GM12878 (cell line): Measurements from ENCODE around the gene SELE. TPM values are rescaled to one million over a fixed set of nuclear protein-coding genes. Genes with fewer than 3 reads are reported as not detected.

Source experiments
- HDGF ChIP-seq: fragments of 450-650 bp; IDR thresholded peaks from 2 replicates; pipeline ENCODE4 v1.6.1; 2016; ENCODE audit warnings: antibody characterized with exemption
- NFYA ChIP-seq: IDR thresholded peaks from 2 replicates; pipeline ENCODE4 v1.6.1; 2011; ENCODE audit warnings: low read depth, mild to moderate bottlenecking, low read length, improper control_type of control experiment, borderline replicate concordance
- PAX5 ChIP-seq: IDR thresholded peaks from 2 replicates; pipeline ENCODE4 v1.6.1; 2011; ENCODE audit warnings: low read depth, low read length, borderline replicate concordance
- POLR2AphosphoS2 ChIP-seq: IDR thresholded peaks from 2 replicates; pipeline ENCODE4 v1.6.1; 2011; ENCODE audit warnings: low read depth, mild to moderate bottlenecking, low read length, improper control_type of control experiment, moderate library complexity
- RB1 ChIP-seq: fragments of 450-650 bp; formaldehyde crosslinking; IDR thresholded peaks from 2 replicates; pipeline ENCODE4 v1.6.1; 2017; ENCODE audit warnings: mild to moderate bottlenecking, borderline replicate concordance
- SMC3 ChIP-seq: IDR thresholded peaks from 2 replicates; pipeline ENCODE4 v1.6.1; 2011; ENCODE audit warnings: low read length, improper control_type of control experiment, borderline replicate concordance
- TCF12 ChIP-seq: IDR thresholded peaks from 2 replicates; pipeline ENCODE4 v1.6.1; 2011; ENCODE audit warnings: low read depth, mild to moderate bottlenecking, low read length
- YBX1 ChIP-seq: fragments of 450-650 bp; IDR thresholded peaks from 2 replicates; pipeline ENCODE4 v1.6.1; 2016; ENCODE audit warnings: antibody characterized with exemption
- ZNF217 ChIP-seq: fragments of 450-650 bp; IDR thresholded peaks from 2 replicates; pipeline ENCODE4 v1.6.1; 2017; ENCODE audit warnings: antibody characterized with exemption, mild to moderate bottlenecking
- polyA plus RNA-seq, 11 experiments: library from polyadenylated mRNA; depleted of rRNA in 4 of 11; unstranded in 6 of 11; stranded (reverse) in 5 of 11; fragments of >200 nt; fragmentation: Nextera tagmentation in 4 of 11; fragmentation: Illumina TruSeq in 1 of 11; extraction: Ambion mirVana in 4 of 11; extraction: Trizol in 1 of 11; gene quantifications; 1 replicate in 1 of 11; 2 replicates in 10 of 11; pipeline versions ENCODE4 v1.2.1 to v1.2.3, GENCODE V29; 2011 to 2016; ENCODE audit warnings: inconsistent platforms in 2 of 11, missing spikeins in 2 of 11, low read depth in 1 of 11
- total RNA-seq, 4 experiments: library from RNA; depleted of rRNA in 3 of 4; stranded (reverse); fragments of >200 nt in 3 of 4; fragmentation: Illumina TruSeq in 1 of 4; extraction: Trizol in 1 of 4; gene quantifications; 2 replicates each; pipeline versions ENCODE4 v1.2.1 to v1.2.3, GENCODE V29; 2013 to 2021
- TF ChIP-seq, protein P1 (sequence below): fragments of 450-650 bp; IDR thresholded peaks from 2 replicates; pipeline ENCODE4 v1.6.1; 2017; ENCODE audit warnings: mild to moderate bottlenecking
- TF ChIP-seq, protein P2 (sequence below): fragments of 450-650 bp; formaldehyde crosslinking; IDR thresholded peaks from 2 replicates; pipeline ENCODE4 v1.5.0; 2022; ENCODE audit warnings: mild to moderate bottlenecking, missing genetic modification characterization
- TF ChIP-seq, protein P3 (sequence below): fragments of 450-650 bp; IDR thresholded peaks from 2 replicates; pipeline ENCODE4 v1.6.1; 2017; ENCODE audit warnings: low read depth, mild to moderate bottlenecking, moderate library complexity
- TF ChIP-seq, protein P4 (sequence below): IDR thresholded peaks from 2 replicates; pipeline ENCODE4 v1.6.1; 2011; ENCODE audit warnings: low read depth, low read length, improper control_type of control experiment, borderline replicate concordance
- TF ChIP-seq, protein P5 (sequence below): fragments of 450-650 bp; IDR thresholded peaks from 2 replicates; pipeline ENCODE4 v1.6.1; 2017; ENCODE audit warnings: mild to moderate bottlenecking, moderate library complexity

SELE gene
- total and polyA plus RNA-seq, 10 of the 15 experiments (the other 5 are each of a cell fraction or from before 2014, with no cell fraction given) = not detected

DNA sequence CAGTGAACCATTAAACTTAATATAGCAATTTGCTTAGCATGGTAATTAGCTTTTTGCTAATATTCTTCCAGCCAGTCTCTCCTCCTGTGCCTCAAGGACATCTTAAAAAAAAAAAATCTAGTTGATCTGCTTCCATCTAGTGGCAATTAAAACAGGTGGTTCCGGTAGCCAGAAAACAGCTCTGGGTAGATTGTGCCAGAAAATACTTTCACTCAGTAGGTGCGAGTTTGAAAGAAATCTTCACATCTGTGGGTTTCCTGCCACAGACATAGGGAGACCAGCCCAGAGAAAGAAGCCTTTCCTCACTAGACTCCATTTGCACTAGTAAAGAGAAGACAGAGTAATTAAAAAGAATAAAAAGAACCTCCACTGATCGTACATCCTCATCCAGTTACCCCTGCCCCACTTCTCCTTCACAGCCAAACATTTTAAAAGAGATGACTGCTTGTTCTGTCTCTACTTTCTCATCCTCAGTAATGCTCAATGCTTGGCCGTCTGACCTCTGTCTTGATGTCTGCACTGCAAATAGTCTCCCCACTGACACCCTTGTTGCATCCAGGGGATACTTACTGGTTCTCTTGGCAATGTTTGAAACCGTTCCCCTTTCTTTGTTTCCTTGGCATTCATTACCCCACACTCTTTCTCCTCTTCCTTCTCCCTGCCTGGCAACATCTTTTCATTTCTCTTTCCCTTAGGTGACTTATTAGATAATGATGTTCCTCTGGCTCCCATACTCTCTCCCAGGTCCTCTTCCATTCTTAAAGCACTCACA is 39.4 kb downstream of the SELE start (continued):
- TF ChIP-seq, protein P1, sequence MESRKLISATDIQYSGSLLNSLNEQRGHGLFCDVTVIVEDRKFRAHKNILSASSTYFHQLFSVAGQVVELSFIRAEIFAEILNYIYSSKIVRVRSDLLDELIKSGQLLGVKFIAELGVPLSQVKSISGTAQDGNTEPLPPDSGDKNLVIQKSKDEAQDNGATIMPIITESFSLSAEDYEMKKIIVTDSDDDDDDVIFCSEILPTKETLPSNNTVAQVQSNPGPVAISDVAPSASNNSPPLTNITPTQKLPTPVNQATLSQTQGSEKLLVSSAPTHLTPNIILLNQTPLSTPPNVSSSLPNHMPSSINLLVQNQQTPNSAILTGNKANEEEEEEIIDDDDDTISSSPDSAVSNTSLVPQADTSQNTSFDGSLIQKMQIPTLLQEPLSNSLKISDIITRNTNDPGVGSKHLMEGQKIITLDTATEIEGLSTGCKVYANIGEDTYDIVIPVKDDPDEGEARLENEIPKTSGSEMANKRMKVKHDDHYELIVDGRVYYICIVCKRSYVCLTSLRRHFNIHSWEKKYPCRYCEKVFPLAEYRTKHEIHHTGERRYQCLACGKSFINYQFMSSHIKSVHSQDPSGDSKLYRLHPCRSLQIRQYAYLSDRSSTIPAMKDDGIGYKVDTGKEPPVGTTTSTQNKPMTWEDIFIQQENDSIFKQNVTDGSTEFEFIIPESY = no peak
- TF ChIP-seq, protein P2, sequence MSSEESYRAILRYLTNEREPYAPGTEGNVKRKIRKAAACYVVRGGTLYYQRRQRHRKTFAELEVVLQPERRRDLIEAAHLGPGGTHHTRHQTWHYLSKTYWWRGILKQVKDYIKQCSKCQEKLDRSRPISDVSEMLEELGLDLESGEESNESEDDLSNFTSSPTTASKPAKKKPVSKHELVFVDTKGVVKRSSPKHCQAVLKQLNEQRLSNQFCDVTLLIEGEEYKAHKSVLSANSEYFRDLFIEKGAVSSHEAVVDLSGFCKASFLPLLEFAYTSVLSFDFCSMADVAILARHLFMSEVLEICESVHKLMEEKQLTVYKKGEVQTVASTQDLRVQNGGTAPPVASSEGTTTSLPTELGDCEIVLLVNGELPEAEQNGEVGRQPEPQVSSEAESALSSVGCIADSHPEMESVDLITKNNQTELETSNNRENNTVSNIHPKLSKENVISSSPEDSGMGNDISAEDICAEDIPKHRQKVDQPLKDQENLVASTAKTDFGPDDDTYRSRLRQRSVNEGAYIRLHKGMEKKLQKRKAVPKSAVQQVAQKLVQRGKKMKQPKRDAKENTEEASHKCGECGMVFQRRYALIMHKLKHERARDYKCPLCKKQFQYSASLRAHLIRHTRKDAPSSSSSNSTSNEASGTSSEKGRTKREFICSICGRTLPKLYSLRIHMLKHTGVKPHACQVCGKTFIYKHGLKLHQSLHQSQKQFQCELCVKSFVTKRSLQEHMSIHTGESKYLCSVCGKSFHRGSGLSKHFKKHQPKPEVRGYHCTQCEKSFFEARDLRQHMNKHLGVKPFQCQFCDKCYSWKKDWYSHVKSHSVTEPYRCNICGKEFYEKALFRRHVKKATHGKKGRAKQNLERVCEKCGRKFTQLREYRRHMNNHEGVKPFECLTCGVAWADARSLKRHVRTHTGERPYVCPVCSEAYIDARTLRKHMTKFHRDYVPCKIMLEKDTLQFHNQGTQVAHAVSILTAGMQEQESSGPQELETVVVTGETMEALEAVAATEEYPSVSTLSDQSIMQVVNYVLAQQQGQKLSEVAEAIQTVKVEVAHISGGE (CRISPR knock-in tag) = no peak
- TF ChIP-seq, protein P3, sequence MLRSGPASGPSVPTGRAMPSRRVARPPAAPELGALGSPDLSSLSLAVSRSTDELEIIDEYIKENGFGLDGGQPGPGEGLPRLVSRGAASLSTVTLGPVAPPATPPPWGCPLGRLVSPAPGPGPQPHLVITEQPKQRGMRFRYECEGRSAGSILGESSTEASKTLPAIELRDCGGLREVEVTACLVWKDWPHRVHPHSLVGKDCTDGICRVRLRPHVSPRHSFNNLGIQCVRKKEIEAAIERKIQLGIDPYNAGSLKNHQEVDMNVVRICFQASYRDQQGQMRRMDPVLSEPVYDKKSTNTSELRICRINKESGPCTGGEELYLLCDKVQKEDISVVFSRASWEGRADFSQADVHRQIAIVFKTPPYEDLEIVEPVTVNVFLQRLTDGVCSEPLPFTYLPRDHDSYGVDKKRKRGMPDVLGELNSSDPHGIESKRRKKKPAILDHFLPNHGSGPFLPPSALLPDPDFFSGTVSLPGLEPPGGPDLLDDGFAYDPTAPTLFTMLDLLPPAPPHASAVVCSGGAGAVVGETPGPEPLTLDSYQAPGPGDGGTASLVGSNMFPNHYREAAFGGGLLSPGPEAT = no peak
- TF ChIP-seq HDGF (0 out of 2 replicates have a peak, but pooled peaks have one; percentile 48), PAX5 (no peak), YBX1 (no peak), POLR2AphosphoS2 (no peak), TCF12 (no peak), RB1 (no peak), NFYA (no peak), SMC3 (peak; percentile 24; the same call in 1 of the 2 replicates), ZNF217 (no peak)
- TF ChIP-seq, protein P4, sequence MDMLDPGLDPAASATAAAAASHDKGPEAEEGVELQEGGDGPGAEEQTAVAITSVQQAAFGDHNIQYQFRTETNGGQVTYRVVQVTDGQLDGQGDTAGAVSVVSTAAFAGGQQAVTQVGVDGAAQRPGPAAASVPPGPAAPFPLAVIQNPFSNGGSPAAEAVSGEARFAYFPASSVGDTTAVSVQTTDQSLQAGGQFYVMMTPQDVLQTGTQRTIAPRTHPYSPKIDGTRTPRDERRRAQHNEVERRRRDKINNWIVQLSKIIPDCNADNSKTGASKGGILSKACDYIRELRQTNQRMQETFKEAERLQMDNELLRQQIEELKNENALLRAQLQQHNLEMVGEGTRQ = no peak
- TF ChIP-seq, protein P5, sequence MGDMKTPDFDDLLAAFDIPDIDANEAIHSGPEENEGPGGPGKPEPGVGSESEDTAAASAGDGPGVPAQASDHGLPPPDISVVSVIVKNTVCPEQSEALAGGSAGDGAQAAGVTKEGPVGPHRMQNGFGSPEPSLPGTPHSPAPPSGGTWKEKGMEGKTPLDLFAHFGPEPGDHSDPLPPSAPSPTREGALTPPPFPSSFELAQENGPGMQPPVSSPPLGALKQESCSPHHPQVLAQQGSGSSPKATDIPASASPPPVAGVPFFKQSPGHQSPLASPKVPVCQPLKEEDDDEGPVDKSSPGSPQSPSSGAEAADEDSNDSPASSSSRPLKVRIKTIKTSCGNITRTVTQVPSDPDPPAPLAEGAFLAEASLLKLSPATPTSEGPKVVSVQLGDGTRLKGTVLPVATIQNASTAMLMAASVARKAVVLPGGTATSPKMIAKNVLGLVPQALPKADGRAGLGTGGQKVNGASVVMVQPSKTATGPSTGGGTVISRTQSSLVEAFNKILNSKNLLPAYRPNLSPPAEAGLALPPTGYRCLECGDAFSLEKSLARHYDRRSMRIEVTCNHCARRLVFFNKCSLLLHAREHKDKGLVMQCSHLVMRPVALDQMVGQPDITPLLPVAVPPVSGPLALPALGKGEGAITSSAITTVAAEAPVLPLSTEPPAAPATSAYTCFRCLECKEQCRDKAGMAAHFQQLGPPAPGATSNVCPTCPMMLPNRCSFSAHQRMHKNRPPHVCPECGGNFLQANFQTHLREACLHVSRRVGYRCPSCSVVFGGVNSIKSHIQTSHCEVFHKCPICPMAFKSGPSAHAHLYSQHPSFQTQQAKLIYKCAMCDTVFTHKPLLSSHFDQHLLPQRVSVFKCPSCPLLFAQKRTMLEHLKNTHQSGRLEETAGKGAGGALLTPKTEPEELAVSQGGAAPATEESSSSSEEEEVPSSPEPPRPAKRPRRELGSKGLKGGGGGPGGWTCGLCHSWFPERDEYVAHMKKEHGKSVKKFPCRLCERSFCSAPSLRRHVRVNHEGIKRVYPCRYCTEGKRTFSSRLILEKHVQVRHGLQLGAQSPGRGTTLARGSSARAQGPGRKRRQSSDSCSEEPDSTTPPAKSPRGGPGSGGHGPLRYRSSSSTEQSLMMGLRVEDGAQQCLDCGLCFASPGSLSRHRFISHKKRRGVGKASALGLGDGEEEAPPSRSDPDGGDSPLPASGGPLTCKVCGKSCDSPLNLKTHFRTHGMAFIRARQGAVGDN = 0 out of 2 replicates have a peak, but pooled peaks have one; percentile 31
